ENCODE data around the gene PTCD3.

Gene PTCD3

DNA sequence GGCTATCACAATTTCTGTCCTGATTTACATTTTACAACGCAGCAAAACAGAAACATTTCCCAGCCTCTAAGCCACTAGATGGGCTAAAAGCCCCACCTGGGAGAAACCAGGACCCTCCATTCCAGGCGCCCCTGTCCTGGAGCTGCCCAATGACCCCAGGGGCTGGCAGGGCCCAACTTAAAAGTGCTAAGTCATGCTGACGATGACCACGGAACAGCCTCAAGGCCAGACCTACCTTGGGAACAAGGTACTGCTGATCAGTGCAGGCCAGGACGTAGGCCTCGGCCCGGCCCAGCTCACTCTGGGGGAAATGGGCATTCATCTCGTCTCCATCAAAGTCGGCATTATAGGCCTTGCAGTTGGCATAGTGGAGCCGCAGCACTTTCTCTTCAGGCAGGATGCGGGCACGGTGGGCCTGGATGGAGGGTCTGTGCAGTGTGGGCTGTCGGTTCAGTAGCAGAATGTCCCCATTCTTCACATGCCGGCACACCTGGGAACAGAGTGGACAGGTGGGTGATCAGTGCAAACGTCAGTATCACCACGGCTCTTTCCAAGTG, 36.2 kb upstream of the PTCD3 start:
- DNase-seq (ENCODE audit: extremely low read depth, insufficient read length), result no peak
- TF ChIP-seq, protein P1, sequence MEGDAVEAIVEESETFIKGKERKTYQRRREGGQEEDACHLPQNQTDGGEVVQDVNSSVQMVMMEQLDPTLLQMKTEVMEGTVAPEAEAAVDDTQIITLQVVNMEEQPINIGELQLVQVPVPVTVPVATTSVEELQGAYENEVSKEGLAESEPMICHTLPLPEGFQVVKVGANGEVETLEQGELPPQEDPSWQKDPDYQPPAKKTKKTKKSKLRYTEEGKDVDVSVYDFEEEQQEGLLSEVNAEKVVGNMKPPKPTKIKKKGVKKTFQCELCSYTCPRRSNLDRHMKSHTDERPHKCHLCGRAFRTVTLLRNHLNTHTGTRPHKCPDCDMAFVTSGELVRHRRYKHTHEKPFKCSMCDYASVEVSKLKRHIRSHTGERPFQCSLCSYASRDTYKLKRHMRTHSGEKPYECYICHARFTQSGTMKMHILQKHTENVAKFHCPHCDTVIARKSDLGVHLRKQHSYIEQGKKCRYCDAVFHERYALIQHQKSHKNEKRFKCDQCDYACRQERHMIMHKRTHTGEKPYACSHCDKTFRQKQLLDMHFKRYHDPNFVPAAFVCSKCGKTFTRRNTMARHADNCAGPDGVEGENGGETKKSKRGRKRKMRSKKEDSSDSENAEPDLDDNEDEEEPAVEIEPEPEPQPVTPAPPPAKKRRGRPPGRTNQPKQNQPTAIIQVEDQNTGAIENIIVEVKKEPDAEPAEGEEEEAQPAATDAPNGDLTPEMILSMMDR (IDR thresholded peaks at IDR 0.05; ENCODE audit: insufficient read depth, low read length, poor library complexity, severe bottlenecking), result no peak
- H3K27me3 ChIP-seq (replicated peaks; ENCODE audit: control insufficient read depth, insufficient read depth, low read length), result no peaks in the 10 kb centered on the region
- peaks cover 32% of the 10 kb centered on the region for H3K36me3 ChIP-seq (ENCODE audit: control insufficient read depth, insufficient read depth, low read length)
- no peak overlapping the region for H3K4me3 ChIP-seq (replicated peaks; ENCODE audit: low read depth, low read length)

DNA sequence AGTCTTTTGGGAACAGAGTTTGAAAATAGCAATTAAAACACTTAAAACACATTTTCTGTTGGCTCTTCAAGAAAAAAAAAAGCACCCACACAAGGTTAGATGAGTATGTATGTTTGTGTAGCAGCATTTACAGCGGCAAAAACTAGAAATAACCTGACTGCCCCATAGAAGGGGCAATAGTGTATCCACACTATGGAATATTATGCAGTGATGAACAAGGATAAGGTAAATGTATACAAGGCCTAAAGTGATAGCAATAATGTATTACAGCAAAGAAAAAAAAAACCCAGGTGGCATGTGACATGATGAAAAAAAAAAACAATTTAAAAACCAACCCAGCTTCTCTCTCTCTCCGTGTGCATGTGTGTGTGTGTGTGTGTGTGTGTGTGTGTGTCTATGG, 35.2 kb upstream of the PTCD3 start:
- Histone ChIP-seq H3K27me3 (replicated peaks; ENCODE audit: control insufficient read depth, insufficient read depth, low read length) (no peaks in the 10 kb centered on the region), H3K4me3 (replicated peaks; ENCODE audit: low read depth, low read length) (no peak overlapping the region), H3K36me3 (ENCODE audit: control insufficient read depth, insufficient read depth, low read length) (peaks cover 28% of the 10 kb centered on the region)
- no peak for DNase-seq (ENCODE audit: extremely low read depth, insufficient read length)
- TF ChIP-seq, protein P1 (IDR thresholded peaks at IDR 0.05; ENCODE audit: insufficient read depth, low read length, poor library complexity, severe bottlenecking), result no peak

GRCh38 chr2:86072271-86072858, 33.7 kb upstream of the PTCD3 start:
- TF ChIP-seq, protein P1 (IDR thresholded peaks at IDR 0.05; ENCODE audit: insufficient read depth, low read length, poor library complexity, severe bottlenecking), result no peak
- Histone ChIP-seq H3K36me3 (ENCODE audit: control insufficient read depth, insufficient read depth, low read length) (peaks cover 38% of the 10 kb centered on the region), H3K4me3 (replicated peaks; ENCODE audit: low read depth, low read length) (no peak overlapping the region), H3K27me3 (replicated peaks; ENCODE audit: control insufficient read depth, insufficient read depth, low read length) (no peaks in the 10 kb centered on the region)
- DNase-seq (ENCODE audit: extremely low read depth, insufficient read length), result peak; percentile 31

GRCh38 chr2:86073225-86073624, 32.8 kb upstream of the PTCD3 start:
- no peaks in the 10 kb centered on the region for H3K27me3 ChIP-seq (replicated peaks; ENCODE audit: control insufficient read depth, insufficient read depth, low read length)
- peaks cover 43% of the 10 kb centered on the region for H3K36me3 ChIP-seq (ENCODE audit: control insufficient read depth, insufficient read depth, low read length)
- DNase-seq (ENCODE audit: extremely low read depth, insufficient read length), result no peak

DNA sequence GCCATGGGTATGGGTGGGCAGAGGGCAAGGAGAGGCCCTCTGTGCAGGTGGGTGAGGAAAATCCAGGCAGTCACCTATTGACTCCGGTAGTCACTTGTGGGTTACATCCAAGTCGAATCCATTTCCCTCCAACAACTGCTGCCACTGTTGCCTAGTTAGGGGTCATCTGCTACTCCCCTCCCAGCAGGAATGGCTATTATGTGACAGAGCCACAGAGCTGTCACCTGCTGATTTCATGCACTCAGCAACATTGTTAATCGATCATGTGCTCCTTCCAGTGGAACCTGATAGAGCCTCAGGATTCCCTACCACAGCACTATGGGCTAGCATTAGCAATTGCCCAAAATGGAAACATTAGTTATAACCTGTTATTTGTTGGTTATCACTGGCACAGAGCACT, 31.8 kb upstream of the PTCD3 start:
- no peak for DNase-seq (ENCODE audit: extremely low read depth, insufficient read length)
- H3K27me3 ChIP-seq (replicated peaks; ENCODE audit: control insufficient read depth, insufficient read depth, low read length), result no peaks in the 10 kb centered on the region
- peaks cover 41% of the 10 kb centered on the region for H3K36me3 ChIP-seq (ENCODE audit: control insufficient read depth, insufficient read depth, low read length)
- H3K4me3 ChIP-seq (replicated peaks; ENCODE audit: low read depth, low read length), result no peak overlapping the region
- TF ChIP-seq, protein P1 (IDR thresholded peaks at IDR 0.05; ENCODE audit: insufficient read depth, low read length, poor library complexity, severe bottlenecking), result no peak

More at GRCh38 chr2:86073225-86073624, 32.8 kb upstream of the PTCD3 start:
- TF ChIP-seq, protein P1 (IDR thresholded peaks at IDR 0.05; ENCODE audit: insufficient read depth, low read length, poor library complexity, severe bottlenecking), result no peak
- H3K4me3 ChIP-seq (replicated peaks; ENCODE audit: low read depth, low read length), result no peak overlapping the region
